ENCODE results near the gene ZBED2.

Gene ZBED2

GRCh38 chr3:111610612-111611054 lies 15.5 kb upstream of the ZBED2 start:
- no peak overlapping the region for H3K4me3 ChIP-seq (ENCODE audit: low read length)
- DNase-seq (ENCODE audit: low read depth), result no peak
- TF ChIP-seq CTCF (conservative IDR thresholded peaks at IDR 0.05; ENCODE audit: low read depth, low read length), result no peak

GRCh38 chr3:111610189-111610588 lies 15.0 kb upstream of the ZBED2 start:
- TF ChIP-seq CTCF (conservative IDR thresholded peaks at IDR 0.05; ENCODE audit: low read depth, low read length), result no peak

GRCh38 chr3:111609700-111610099 lies 14.6 kb upstream of the ZBED2 start:
- H3K4me3 ChIP-seq (ENCODE audit: low read length), result no peak overlapping the region
- TF ChIP-seq CTCF (conservative IDR thresholded peaks at IDR 0.05; ENCODE audit: low read depth, low read length), result no peak
- no peak for DNase-seq (ENCODE audit: low read depth)

More at GRCh38 chr3:111610189-111610588, 15.0 kb upstream of the ZBED2 start:
- H3K4me3 ChIP-seq (ENCODE audit: low read length), result no peak overlapping the region
- no peak for DNase-seq (ENCODE audit: low read depth)

- H3K4me3 ChIP-seq (ENCODE audit: low read length), result no peak overlapping the region
- no peak for TF ChIP-seq CTCF (conservative IDR thresholded peaks at IDR 0.05; ENCODE audit: low read depth, low read length)
- DNase-seq (ENCODE audit: low read depth), result no peak
These were observed 13.2 kb upstream of the ZBED2 start for GRCh38 chr3:111608383-111608782.

GRCh38 chr3:111607240-111607920 lies 12.2 kb upstream of the ZBED2 start:
- TF ChIP-seq CTCF (conservative IDR thresholded peaks at IDR 0.05; ENCODE audit: low read depth, low read length), result no peak
- no peak for DNase-seq (ENCODE audit: low read depth)

GRCh38 chr3:111605493-111605892 lies 10.3 kb upstream of the ZBED2 start:
- TF ChIP-seq CTCF (conservative IDR thresholded peaks at IDR 0.05; ENCODE audit: low read depth, low read length), result no peak
- DNase-seq (ENCODE audit: low read depth), result no peak
- H3K4me3 ChIP-seq (ENCODE audit: low read length), result no peak overlapping the region

More at GRCh38 chr3:111607240-111607920, 12.2 kb upstream of the ZBED2 start:
- H3K4me3 ChIP-seq (ENCODE audit: low read length), result no peak overlapping the region

- TF ChIP-seq CTCF (conservative IDR thresholded peaks at IDR 0.05; ENCODE audit: low read depth, low read length), result no peak
- H3K4me3 ChIP-seq (ENCODE audit: low read length), result no peak overlapping the region
- DNase-seq (ENCODE audit: low read depth), result no peak
These were observed 9.9 kb upstream of the ZBED2 start for GRCh38 chr3:111605018-111605417.

Data from retinal pigment epithelial cell (primary cell).